GM12878 (cell line): ENCODE measurements around the gene MYH6. TPM values are rescaled to one million over a fixed set of nuclear protein-coding genes. Genes with fewer than 3 reads are reported as not detected.
A peak's percentile ranks its signal among the peaks of the same experiment; 100 is the strongest.

Experiments
- ATAC-seq: fragments of 200-7000 bp; cut with Tn5 transposase; 3 replicates; pipeline ENCODE4 v1.9.1; 2020; ENCODE audit warnings: mild to moderate bottlenecking, moderate library complexity
- BruUV-seq: library from RNA; stranded (reverse); fragments of 400-500 nt; replicated peaks from 2 replicates; lab custom pipeline; 2021; lab: Mats Ljungman, UMichigan
- CTCF ChIA-PET: fragments of 300-600 bp; sonication (Branson Sonifier 250); formaldehyde crosslinking; extraction: SDS; loops from one replicate; lab custom pipeline; 2021; ENCODE audit warnings: inconsistent platforms; lab: Yijun Ruan, JAX
- POLR2A ChIA-PET: fragments of 350-600 bp; formaldehyde crosslinking; extraction: SDS; loops from one replicate; lab custom pipeline; 2021; ENCODE audit warnings: inconsistent platforms; lab: Charles Lee
- RAD21 ChIA-PET: fragments of 300-600 bp; sonication (Branson Sonifier 250); formaldehyde crosslinking; loops from one replicate; lab custom pipeline; 2023; ENCODE audit warnings: antibody characterized with exemption; ENCODE audit not compliant: unreplicated experiment; lab: Charles Lee
- SMC1A ChIA-PET: fragments of 300-600 bp; sonication (Branson Sonifier 250); formaldehyde crosslinking; loops from one replicate; lab custom pipeline; 2023; ENCODE audit not compliant: unreplicated experiment, uncharacterized antibody; lab: Charles Lee
- DNase-seq: peaks from one replicate; pipeline ENCODE4 v3.0.0-alpha.2; 2011; ENCODE audit warnings: low read depth, low spot score
- FAIRE-seq: peaks from 3 replicates; lab custom pipeline; 2011; peaks lifted over from hg19 to GRCh38; lab: Jason Lieb, UNC
- H2AFZ ChIP-seq: 2 replicates; pipeline ENCODE4 v1.6.0; 2011; ENCODE audit warnings: low read depth, low read length, control low read depth; ENCODE audit not compliant: control insufficient read depth
- H3K27ac ChIP-seq: 2 replicates; pipeline ENCODE4 v1.5.1; 2011; ENCODE audit warnings: control low read depth; ENCODE audit not compliant: control insufficient read depth, insufficient read depth
- H3K27me3 ChIP-seq, 2 experiments: replicated peaks in 1 of 2; 2 replicates each; pipeline versions ENCODE4 v1.6.0 to v1.6.1; 2011; ENCODE audit warnings: low read length in 1 of 2; ENCODE audit not compliant: control insufficient read depth in 2 of 2, insufficient read depth in 2 of 2
- H3K36me3 ChIP-seq, 2 experiments: 2 replicates each; pipeline ENCODE4 v1.5.1; 2011; ENCODE audit warnings: low read length in 1 of 2; ENCODE audit not compliant: control insufficient read depth in 2 of 2, insufficient read depth in 2 of 2
- H3K4me1 ChIP-seq: 2 replicates; pipeline ENCODE4 v1.6.1; 2011; ENCODE audit warnings: mild to moderate bottlenecking, low read length, moderate library complexity, mixed read lengths; ENCODE audit not compliant: control insufficient read depth, insufficient read depth
- H3K4me2 ChIP-seq: 2 replicates; pipeline ENCODE4 v1.6.0; 2011; ENCODE audit warnings: control low read depth; ENCODE audit not compliant: control insufficient read depth, insufficient read depth
- H3K4me3 ChIP-seq: fragments of 200-600 bp; sonication (generic); 2 replicates; pipeline ENCODE4 v1.5.1; 2016
- H3K79me2 ChIP-seq: 2 replicates; pipeline ENCODE4 v1.6.0; 2011; ENCODE audit warnings: low read length; ENCODE audit not compliant: control insufficient read depth, insufficient read depth
- H3K9ac ChIP-seq: 2 replicates; pipeline ENCODE4 v1.8.0; 2011; ENCODE audit warnings: low read length, control low read depth, mixed read lengths; ENCODE audit not compliant: control insufficient read depth, insufficient read depth
- H3K9me3 ChIP-seq: replicated peaks from 3 replicates; pipeline ENCODE4 v1.5.1; 2011; ENCODE audit warnings: mild to moderate bottlenecking, low read length; ENCODE audit not compliant: control insufficient read depth, insufficient read depth
- H4K20me1 ChIP-seq: 2 replicates; pipeline ENCODE4 v1.6.0; 2011; ENCODE audit not compliant: control insufficient read depth, insufficient read depth
- E2F8 ChIP-seq: fragments of 450-650 bp; IDR thresholded peaks from 2 replicates; pipeline ENCODE4 v1.6.1; 2018; ENCODE audit warnings: mild to moderate bottlenecking, low read depth, moderate library complexity; ENCODE audit not compliant: partially characterized antibody
- EZH2 ChIP-seq: IDR thresholded peaks from 2 replicates; pipeline ENCODE4 v1.6.1; 2012; ENCODE audit warnings: low read depth, mild to moderate bottlenecking, control low read depth, inconsistent platforms, low read length, borderline replicate concordance; ENCODE audit not compliant: control insufficient read depth
- GATAD2B ChIP-seq: fragments of 450-650 bp; conservative IDR thresholded peaks from 2 replicates; pipeline ENCODE4 v1.6.1; 2017; ENCODE audit warnings: low read depth, mild to moderate bottlenecking, moderate library complexity
- IRF4 ChIP-seq: IDR thresholded peaks from 2 replicates; pipeline ENCODE4 v1.6.1; 2011; ENCODE audit warnings: low read depth, low read length
- MEF2A ChIP-seq: IDR thresholded peaks from 2 replicates; pipeline ENCODE4 v1.6.1; 2011; ENCODE audit warnings: low read depth, mild to moderate bottlenecking, low read length, moderate library complexity; ENCODE audit not compliant: insufficient read depth
- NFIC ChIP-seq: IDR thresholded peaks from 2 replicates; pipeline ENCODE4 v1.6.1; 2012; ENCODE audit warnings: low read depth, mild to moderate bottlenecking, inconsistent platforms, low read length, moderate library complexity
- SMC3 ChIP-seq: IDR thresholded peaks from 2 replicates; pipeline ENCODE4 v1.6.1; 2011; ENCODE audit warnings: low read length, improper control_type of control experiment, borderline replicate concordance
- WGBS: methylation state at CpG from one replicate; pipeline ENCODE4 v1.1.6; 2016; ENCODE audit warnings: low lambda C conversion rate; ENCODE audit not compliant: insufficient replicate concordance, insufficient coverage; ENCODE audit errors: missing lambda C conversion rate; 5-methylcytosine and 5-hydroxymethylcytosine counted together
- in situ Hi-C: fragments of 300-500 bp; cut with MboI; formaldehyde crosslinking; loops from 9 replicates; pipeline ENCODE4 v1.14.3; 2018; ENCODE audit warnings: mixed read lengths
- intact Hi-C: fragments of 100-400 bp; cut with micrococcal nuclease; formaldehyde crosslinking; loops from one replicate; pipeline ENCODE4 v1.14.2; 2022; ENCODE audit not compliant: unreplicated experiment
- polyA plus RNA-seq, 11 experiments: library from polyadenylated mRNA; depleted of rRNA in 4 of 11; unstranded in 6 of 11; stranded (reverse) in 5 of 11; fragments of >200 nt; fragmentation: Nextera tagmentation in 4 of 11; fragmentation: Illumina TruSeq in 1 of 11; extraction: Ambion mirVana in 4 of 11; extraction: Trizol in 1 of 11; gene quantifications; 1 replicate in 1 of 11; 2 replicates in 10 of 11; pipeline versions ENCODE4 v1.2.1 to v1.2.3, GENCODE V29; 2011 to 2016; ENCODE audit warnings: inconsistent platforms in 2 of 11, missing spikeins in 2 of 11, low read depth in 1 of 11
- total RNA-seq, 4 experiments: library from RNA; depleted of rRNA in 3 of 4; stranded (reverse); fragments of >200 nt in 3 of 4; fragmentation: Illumina TruSeq in 1 of 4; extraction: Trizol in 1 of 4; gene quantifications; 2 replicates each; pipeline versions ENCODE4 v1.2.1 to v1.2.3, GENCODE V29; 2013 to 2021
- TF ChIP-seq, protein P1 (sequence below): fragments of 450-650 bp; IDR thresholded peaks from 2 replicates; pipeline ENCODE4 v1.6.1; 2014; ENCODE audit warnings: mild to moderate bottlenecking

Gene MYH6
- total and polyA plus RNA-seq, 10 of the 15 experiments (the other 5 are each of a cell fraction or from before 2014, with no cell fraction given), result 0.01 to 0.84 (median 0.05) TPM; not detected in 7

DNA sequence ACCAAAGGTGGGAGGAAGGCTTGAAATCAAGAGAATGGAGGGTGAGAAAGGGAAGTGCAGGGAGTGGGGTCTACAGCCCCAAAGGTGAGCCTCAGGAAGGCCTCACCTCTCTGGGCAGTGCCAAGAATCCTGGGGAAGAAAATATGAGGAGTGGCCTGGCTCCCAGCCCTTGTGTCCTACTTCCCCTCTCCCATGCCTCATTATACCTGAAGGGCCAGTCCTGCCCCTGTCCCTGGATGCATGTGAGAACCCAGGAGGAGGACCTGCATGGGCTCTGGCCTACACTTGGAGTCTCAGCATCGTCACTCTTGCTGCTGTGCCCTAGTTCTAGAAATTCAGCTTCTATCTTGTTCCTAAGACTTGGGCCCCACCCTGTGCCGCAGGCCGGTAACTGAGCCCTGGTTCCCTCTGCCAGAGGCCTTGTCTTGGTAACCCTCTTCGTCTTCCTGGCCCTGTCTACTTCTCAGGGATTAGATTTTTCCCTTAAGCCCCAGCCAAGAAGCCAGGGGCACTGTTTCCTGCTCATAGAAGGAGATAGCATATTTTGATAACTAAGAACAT lies 38.3 kb upstream of the MYH6 start (continued):
- no peak for TF ChIP-seq E2F8
- no peak for TF ChIP-seq EZH2
- TF ChIP-seq NFIC, result no peak

- ChIA-PET RAD21 (no interaction called here), POLR2A (no interaction called here), SMC1A (no interaction called here), CTCF (interaction anchor here (1.5 kb wide), 1 partner anchor 66 kb away, joined by 4 read pairs; no protein-coding TSS in a partner anchor)
- H3K4me3 ChIP-seq, result no peak overlapping the region
- H3K4me1 ChIP-seq, result peaks cover 26% of the 10 kb centered on the region
- H2AFZ ChIP-seq, result no peak overlapping the region
- no TSS peak for BruUV-seq
- intact Hi-C loops, result no loop called here
- no peak for TF ChIP-seq IRF4
- TF ChIP-seq MEF2A, result 0 out of 2 replicates have a peak, but pooled peaks have one; percentile 15
- TF ChIP-seq, protein P1, sequence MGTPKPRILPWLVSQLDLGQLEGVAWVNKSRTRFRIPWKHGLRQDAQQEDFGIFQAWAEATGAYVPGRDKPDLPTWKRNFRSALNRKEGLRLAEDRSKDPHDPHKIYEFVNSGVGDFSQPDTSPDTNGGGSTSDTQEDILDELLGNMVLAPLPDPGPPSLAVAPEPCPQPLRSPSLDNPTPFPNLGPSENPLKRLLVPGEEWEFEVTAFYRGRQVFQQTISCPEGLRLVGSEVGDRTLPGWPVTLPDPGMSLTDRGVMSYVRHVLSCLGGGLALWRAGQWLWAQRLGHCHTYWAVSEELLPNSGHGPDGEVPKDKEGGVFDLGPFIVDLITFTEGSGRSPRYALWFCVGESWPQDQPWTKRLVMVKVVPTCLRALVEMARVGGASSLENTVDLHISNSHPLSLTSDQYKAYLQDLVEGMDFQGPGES, result no peak
- TF ChIP-seq GATAD2B, result no peak
- no peak for TF ChIP-seq SMC3
- no peaks in the 10 kb centered on the region; the same call in 2 of the 3 replicates for H3K9me3 ChIP-seq
- no peak overlapping the region for H3K9ac ChIP-seq
- no peak overlapping the region for H3K27ac ChIP-seq
- H3K36me3 ChIP-seq, result no peaks in the 10 kb centered on the region
- FAIRE-seq, result no peak
- peak; percentile 48; the same call in 1 of the 3 replicates for ATAC-seq
- no peaks in the 10 kb centered on the region; a peak in 1 of 4 replicates for H3K27me3 ChIP-seq
- WGBS, result 27% methylated on average over 4 of the region's 4 CpGs
- in situ Hi-C loops, result no loop called here
- no peak overlapping the region for H3K4me2 ChIP-seq
- H4K20me1 ChIP-seq, result no peaks in the 10 kb centered on the region
- no peak for DNase-seq
- H3K79me2 ChIP-seq, result no peaks in the 10 kb centered on the region
Measured at GRCh38 chr14:23445773-23446172, 37.7 kb upstream of the MYH6 start.
